GM23338 (cell line): ENCODE results near the gene MAPK8IP2. TPM values are rescaled to one million over a fixed set of nuclear protein-coding genes. Genes with fewer than 3 reads are reported as not detected.

ENCODE experiments used
- ATAC-seq: fragments of 200-7000 bp; cut with Tn5 transposase; 3 replicates; pipeline ENCODE4 v1.9.1; 2020
- DNase-seq: peaks from one replicate; pipeline ENCODE4 v3.0.0-alpha.2; 2015; ENCODE audit warnings: low spot score
- H2AFZ ChIP-seq: fragments of 200-600 bp; sonication (generic); 2 replicates; pipeline ENCODE4 v1.8.0; 2016; ENCODE audit warnings: antibody characterized with exemption, mild to moderate bottlenecking, moderate library complexity
- H3F3A ChIP-seq: fragments of 200-600 bp; sonication (generic); replicated peaks from 2 replicates; pipeline ENCODE4 v1.8.0; 2017; ENCODE audit warnings: antibody characterized with exemption, mixed run types, low read depth
- H3K27ac ChIP-seq: fragments of 200-600 bp; sonication (generic); 2 replicates; pipeline ENCODE4 v1.6.1; 2016; ENCODE audit warnings: low read depth
- H3K27me3 ChIP-seq: fragments of 200-600 bp; sonication (generic); 2 replicates; pipeline ENCODE4 v1.8.0; 2016; ENCODE audit warnings: mild to moderate bottlenecking, mixed run types, moderate library complexity; ENCODE audit not compliant: insufficient read depth
- H3K36me3 ChIP-seq: fragments of 200-600 bp; sonication (generic); 2 replicates; pipeline ENCODE4 v1.8.0; 2016; ENCODE audit warnings: mild to moderate bottlenecking; ENCODE audit not compliant: insufficient read depth
- H3K4me1 ChIP-seq: fragments of 200-600 bp; sonication (generic); 2 replicates; pipeline ENCODE4 v1.8.0; 2016; ENCODE audit warnings: mild to moderate bottlenecking, moderate library complexity; ENCODE audit not compliant: insufficient read depth
- H3K4me2 ChIP-seq: fragments of 200-600 bp; sonication (generic); 2 replicates; pipeline ENCODE4 v1.7.1; 2017; ENCODE audit warnings: mixed run types
- H3K4me3 ChIP-seq: fragments of 200-600 bp; sonication (generic); 2 replicates; pipeline ENCODE4 v1.6.1; 2016; ENCODE audit warnings: mixed run types
- H3K79me2 ChIP-seq: fragments of 200-600 bp; sonication (generic); replicated peaks from 2 replicates; pipeline ENCODE4 v1.8.0; 2017; ENCODE audit warnings: mild to moderate bottlenecking; ENCODE audit not compliant: insufficient read depth
- H3K9me2 ChIP-seq: fragments of 200-600 bp; sonication (generic); 2 replicates; pipeline ENCODE4 v1.8.0; 2017; ENCODE audit not compliant: insufficient read depth
- H4K20me1 ChIP-seq: fragments of 200-600 bp; sonication (generic); replicated peaks from 2 replicates; pipeline ENCODE4 v1.8.0; 2017; ENCODE audit warnings: mild to moderate bottlenecking; ENCODE audit not compliant: insufficient read depth
- H3K27ac Mint-ChIP-seq: 2 replicates; pipeline ENCODE4 v1.8.0; 2020; ENCODE audit warnings: inconsistent platforms, mild to moderate bottlenecking, moderate library complexity, mixed read lengths
- H3K27me3 Mint-ChIP-seq: 3 replicates; pipeline ENCODE4 v1.8.0; 2022; ENCODE audit warnings: low read depth, mild to moderate bottlenecking, moderate library complexity, mixed read lengths, inconsistent platforms; ENCODE audit not compliant: insufficient read depth, poor library complexity
- H3K36me3 Mint-ChIP-seq: 3 replicates; pipeline ENCODE4 v1.8.0; 2021; ENCODE audit warnings: low read depth, mild to moderate bottlenecking, inconsistent platforms, moderate library complexity, mixed read lengths
- H3K4me1 Mint-ChIP-seq: 3 replicates; pipeline ENCODE4 v1.8.0; 2020; ENCODE audit warnings: mild to moderate bottlenecking, inconsistent platforms, mixed read lengths
- H3K4me3 Mint-ChIP-seq: 3 replicates; pipeline ENCODE4 v1.8.0; 2021; ENCODE audit warnings: moderate library complexity, mild to moderate bottlenecking, inconsistent platforms, mixed read lengths
- H3K9me3 Mint-ChIP-seq: 3 replicates; pipeline ENCODE4 v1.8.0; 2020; ENCODE audit warnings: moderate library complexity, mild to moderate bottlenecking, inconsistent platforms, mixed read lengths
- CREB1 ChIP-seq: fragments of 250-450 bp; sonication (Bioruptor Pico); IDR thresholded peaks from 2 replicates; pipeline ENCODE4 v1.5.0; 2020; ENCODE audit warnings: low read depth, mild to moderate bottlenecking, moderate library complexity
- EZH2 ChIP-seq: fragments of 200-600 bp; sonication (generic); IDR thresholded peaks from one replicate; pipeline ENCODE4 v1.8.0; 2017; ENCODE audit warnings: antibody characterized with exemption, mild to moderate bottlenecking, low read depth; ENCODE audit not compliant: unreplicated experiment
- EZH2phosphoT487 ChIP-seq: fragments of 200-600 bp; sonication (generic); IDR thresholded peaks from one replicate; pipeline ENCODE4 v1.8.1; 2018; ENCODE audit warnings: antibody characterized with exemption; ENCODE audit not compliant: unreplicated experiment
- JUNB ChIP-seq: IDR thresholded peaks from one replicate; pipeline ENCODE4 v1.6.1; 2016; ENCODE audit warnings: antibody characterized with exemption; ENCODE audit not compliant: unreplicated experiment
- NANOG ChIP-seq: IDR thresholded peaks from 2 replicates; pipeline ENCODE4 v1.6.1; 2016; ENCODE audit warnings: antibody characterized with exemption, borderline replicate concordance
- POLR2AphosphoS5 ChIP-seq: IDR thresholded peaks from 2 replicates; pipeline ENCODE4 v1.6.1; 2016; ENCODE audit warnings: antibody characterized with exemption, low read depth
- STAT1 ChIP-seq: IDR thresholded peaks from one replicate; pipeline ENCODE4 v1.6.1; 2016; ENCODE audit warnings: antibody characterized with exemption; ENCODE audit not compliant: unreplicated experiment
- ZNF114 ChIP-seq: fragments of 250-450 bp; sonication (Bioruptor Pico); IDR thresholded peaks from 2 replicates; pipeline ENCODE4 v1.5.0; 2020; ENCODE audit warnings: mild to moderate bottlenecking, moderate library complexity
- ZNF331 ChIP-seq: fragments of 250-450 bp; sonication (Bioruptor Pico); IDR thresholded peaks from 2 replicates; pipeline ENCODE4 v1.5.0; 2020; ENCODE audit warnings: low read depth, mild to moderate bottlenecking, moderate library complexity
- polyA plus RNA-seq: library from polyadenylated mRNA; unstranded; fragments of >200 nt; fragmentation: Nextera tagmentation; extraction: Ambion mirVana; gene quantifications from 2 replicates; pipeline ENCODE4 v1.2.1, GENCODE V29; 2016
- total RNA-seq: library from RNA; depleted of rRNA; stranded (reverse); fragments of >200 nt; shearing (Covaris generic); gene quantifications from 2 replicates; pipeline ENCODE4 v1.2.3, GENCODE V29; 2014
- TF ChIP-seq, protein P1 (sequence below): IDR thresholded peaks from one replicate; pipeline ENCODE4 v1.6.1; 2018; ENCODE audit warnings: antibody characterized with exemption; ENCODE audit not compliant: unreplicated experiment
- TF ChIP-seq, protein P2 (sequence below): IDR thresholded peaks from 2 replicates; pipeline ENCODE4 v1.6.1; 2016; ENCODE audit warnings: antibody characterized with exemption
- TF ChIP-seq, protein P3 (sequence below): fragments of 250-450 bp; sonication (Bioruptor Pico); IDR thresholded peaks from 2 replicates; pipeline ENCODE4 v1.5.0; 2020; ENCODE audit warnings: mild to moderate bottlenecking, moderate library complexity
- TF ChIP-seq, protein P4 (sequence below), 2 experiments: fragments of 200-600 bp in 1 of 2; sonication (generic) in 1 of 2; conservative IDR thresholded peaks; 2 replicates each; pipeline versions ENCODE4 v1.5.1 to v1.6.1; 2016 to 2017; ENCODE audit warnings: antibody characterized with exemption in 2 of 2, low read depth in 2 of 2, mild to moderate bottlenecking in 2 of 2, moderate library complexity in 1 of 2

Gene MAPK8IP2
- total and polyA plus RNA-seq, 2 experiments from 2014 or later, result 0.15 to 3.5 TPM

DNA sequence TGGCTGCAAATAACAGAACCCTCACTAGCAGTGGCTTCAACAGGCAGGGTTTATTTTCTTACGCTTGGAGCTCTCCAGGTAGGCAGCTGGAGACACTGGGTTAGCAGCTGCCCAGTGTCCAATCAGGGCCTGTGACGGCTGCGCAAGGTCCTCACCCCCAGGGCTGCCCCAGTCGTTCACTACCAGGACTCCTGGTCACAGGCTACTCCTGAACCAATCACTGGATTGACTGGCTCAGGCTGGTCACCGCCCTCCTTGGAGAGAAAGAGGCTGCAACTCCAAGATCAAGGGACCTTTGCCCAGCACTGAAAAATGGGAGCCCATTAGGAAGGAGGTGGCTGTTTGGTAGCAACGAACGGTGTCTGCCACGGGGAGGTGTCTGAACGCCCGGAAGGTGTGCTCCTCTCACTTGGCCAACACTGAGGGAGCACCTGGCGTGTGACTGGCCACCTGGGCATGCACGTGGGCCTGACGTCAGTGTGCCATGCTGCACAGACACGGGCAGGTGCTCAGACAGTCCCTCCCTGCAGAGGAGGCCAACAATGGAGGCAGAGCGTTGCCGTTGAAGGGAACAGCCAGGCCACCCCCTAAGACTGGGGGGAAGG lies 22.2 kb downstream of the MAPK8IP2 start:
- H3K9me2 ChIP-seq, result no peaks in the 10 kb centered on the region
- no peaks in the 10 kb centered on the region for H3K79me2 ChIP-seq
- Mint-ChIP-seq H3K4me3 (no peak overlapping the region), H3K9me3 (no peaks in the 10 kb centered on the region), H3K27me3 (peaks cover 14% of the 10 kb centered on the region), H3K27ac (no peak overlapping the region), H3K36me3 (no peaks in the 10 kb centered on the region), H3K4me1 (peaks cover 22% of the 10 kb centered on the region)
- H4K20me1 ChIP-seq, result no peaks in the 10 kb centered on the region
- no peak overlapping the region for H2AFZ ChIP-seq
- H3K4me1 ChIP-seq, result peaks cover 9% of the 10 kb centered on the region
- TF ChIP-seq EZH2phosphoT487, result no peak
- no peak for TF ChIP-seq JUNB
- no peak for TF ChIP-seq CREB1 (CRISPR knock-in tag)
- TF ChIP-seq STAT1, result no peak
- TF ChIP-seq, protein P1, sequence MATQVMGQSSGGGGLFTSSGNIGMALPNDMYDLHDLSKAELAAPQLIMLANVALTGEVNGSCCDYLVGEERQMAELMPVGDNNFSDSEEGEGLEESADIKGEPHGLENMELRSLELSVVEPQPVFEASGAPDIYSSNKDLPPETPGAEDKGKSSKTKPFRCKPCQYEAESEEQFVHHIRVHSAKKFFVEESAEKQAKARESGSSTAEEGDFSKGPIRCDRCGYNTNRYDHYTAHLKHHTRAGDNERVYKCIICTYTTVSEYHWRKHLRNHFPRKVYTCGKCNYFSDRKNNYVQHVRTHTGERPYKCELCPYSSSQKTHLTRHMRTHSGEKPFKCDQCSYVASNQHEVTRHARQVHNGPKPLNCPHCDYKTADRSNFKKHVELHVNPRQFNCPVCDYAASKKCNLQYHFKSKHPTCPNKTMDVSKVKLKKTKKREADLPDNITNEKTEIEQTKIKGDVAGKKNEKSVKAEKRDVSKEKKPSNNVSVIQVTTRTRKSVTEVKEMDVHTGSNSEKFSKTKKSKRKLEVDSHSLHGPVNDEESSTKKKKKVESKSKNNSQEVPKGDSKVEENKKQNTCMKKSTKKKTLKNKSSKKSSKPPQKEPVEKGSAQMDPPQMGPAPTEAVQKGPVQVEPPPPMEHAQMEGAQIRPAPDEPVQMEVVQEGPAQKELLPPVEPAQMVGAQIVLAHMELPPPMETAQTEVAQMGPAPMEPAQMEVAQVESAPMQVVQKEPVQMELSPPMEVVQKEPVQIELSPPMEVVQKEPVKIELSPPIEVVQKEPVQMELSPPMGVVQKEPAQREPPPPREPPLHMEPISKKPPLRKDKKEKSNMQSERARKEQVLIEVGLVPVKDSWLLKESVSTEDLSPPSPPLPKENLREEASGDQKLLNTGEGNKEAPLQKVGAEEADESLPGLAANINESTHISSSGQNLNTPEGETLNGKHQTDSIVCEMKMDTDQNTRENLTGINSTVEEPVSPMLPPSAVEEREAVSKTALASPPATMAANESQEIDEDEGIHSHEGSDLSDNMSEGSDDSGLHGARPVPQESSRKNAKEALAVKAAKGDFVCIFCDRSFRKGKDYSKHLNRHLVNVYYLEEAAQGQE, result no peak
- TF ChIP-seq ZNF331 (CRISPR knock-in tag), result no peak
- no peak for TF ChIP-seq ZNF114
- TF ChIP-seq, protein P2, sequence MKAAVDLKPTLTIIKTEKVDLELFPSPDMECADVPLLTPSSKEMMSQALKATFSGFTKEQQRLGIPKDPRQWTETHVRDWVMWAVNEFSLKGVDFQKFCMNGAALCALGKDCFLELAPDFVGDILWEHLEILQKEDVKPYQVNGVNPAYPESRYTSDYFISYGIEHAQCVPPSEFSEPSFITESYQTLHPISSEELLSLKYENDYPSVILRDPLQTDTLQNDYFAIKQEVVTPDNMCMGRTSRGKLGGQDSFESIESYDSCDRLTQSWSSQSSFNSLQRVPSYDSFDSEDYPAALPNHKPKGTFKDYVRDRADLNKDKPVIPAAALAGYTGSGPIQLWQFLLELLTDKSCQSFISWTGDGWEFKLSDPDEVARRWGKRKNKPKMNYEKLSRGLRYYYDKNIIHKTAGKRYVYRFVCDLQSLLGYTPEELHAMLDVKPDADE, result no peak
- TF ChIP-seq, protein P3, sequence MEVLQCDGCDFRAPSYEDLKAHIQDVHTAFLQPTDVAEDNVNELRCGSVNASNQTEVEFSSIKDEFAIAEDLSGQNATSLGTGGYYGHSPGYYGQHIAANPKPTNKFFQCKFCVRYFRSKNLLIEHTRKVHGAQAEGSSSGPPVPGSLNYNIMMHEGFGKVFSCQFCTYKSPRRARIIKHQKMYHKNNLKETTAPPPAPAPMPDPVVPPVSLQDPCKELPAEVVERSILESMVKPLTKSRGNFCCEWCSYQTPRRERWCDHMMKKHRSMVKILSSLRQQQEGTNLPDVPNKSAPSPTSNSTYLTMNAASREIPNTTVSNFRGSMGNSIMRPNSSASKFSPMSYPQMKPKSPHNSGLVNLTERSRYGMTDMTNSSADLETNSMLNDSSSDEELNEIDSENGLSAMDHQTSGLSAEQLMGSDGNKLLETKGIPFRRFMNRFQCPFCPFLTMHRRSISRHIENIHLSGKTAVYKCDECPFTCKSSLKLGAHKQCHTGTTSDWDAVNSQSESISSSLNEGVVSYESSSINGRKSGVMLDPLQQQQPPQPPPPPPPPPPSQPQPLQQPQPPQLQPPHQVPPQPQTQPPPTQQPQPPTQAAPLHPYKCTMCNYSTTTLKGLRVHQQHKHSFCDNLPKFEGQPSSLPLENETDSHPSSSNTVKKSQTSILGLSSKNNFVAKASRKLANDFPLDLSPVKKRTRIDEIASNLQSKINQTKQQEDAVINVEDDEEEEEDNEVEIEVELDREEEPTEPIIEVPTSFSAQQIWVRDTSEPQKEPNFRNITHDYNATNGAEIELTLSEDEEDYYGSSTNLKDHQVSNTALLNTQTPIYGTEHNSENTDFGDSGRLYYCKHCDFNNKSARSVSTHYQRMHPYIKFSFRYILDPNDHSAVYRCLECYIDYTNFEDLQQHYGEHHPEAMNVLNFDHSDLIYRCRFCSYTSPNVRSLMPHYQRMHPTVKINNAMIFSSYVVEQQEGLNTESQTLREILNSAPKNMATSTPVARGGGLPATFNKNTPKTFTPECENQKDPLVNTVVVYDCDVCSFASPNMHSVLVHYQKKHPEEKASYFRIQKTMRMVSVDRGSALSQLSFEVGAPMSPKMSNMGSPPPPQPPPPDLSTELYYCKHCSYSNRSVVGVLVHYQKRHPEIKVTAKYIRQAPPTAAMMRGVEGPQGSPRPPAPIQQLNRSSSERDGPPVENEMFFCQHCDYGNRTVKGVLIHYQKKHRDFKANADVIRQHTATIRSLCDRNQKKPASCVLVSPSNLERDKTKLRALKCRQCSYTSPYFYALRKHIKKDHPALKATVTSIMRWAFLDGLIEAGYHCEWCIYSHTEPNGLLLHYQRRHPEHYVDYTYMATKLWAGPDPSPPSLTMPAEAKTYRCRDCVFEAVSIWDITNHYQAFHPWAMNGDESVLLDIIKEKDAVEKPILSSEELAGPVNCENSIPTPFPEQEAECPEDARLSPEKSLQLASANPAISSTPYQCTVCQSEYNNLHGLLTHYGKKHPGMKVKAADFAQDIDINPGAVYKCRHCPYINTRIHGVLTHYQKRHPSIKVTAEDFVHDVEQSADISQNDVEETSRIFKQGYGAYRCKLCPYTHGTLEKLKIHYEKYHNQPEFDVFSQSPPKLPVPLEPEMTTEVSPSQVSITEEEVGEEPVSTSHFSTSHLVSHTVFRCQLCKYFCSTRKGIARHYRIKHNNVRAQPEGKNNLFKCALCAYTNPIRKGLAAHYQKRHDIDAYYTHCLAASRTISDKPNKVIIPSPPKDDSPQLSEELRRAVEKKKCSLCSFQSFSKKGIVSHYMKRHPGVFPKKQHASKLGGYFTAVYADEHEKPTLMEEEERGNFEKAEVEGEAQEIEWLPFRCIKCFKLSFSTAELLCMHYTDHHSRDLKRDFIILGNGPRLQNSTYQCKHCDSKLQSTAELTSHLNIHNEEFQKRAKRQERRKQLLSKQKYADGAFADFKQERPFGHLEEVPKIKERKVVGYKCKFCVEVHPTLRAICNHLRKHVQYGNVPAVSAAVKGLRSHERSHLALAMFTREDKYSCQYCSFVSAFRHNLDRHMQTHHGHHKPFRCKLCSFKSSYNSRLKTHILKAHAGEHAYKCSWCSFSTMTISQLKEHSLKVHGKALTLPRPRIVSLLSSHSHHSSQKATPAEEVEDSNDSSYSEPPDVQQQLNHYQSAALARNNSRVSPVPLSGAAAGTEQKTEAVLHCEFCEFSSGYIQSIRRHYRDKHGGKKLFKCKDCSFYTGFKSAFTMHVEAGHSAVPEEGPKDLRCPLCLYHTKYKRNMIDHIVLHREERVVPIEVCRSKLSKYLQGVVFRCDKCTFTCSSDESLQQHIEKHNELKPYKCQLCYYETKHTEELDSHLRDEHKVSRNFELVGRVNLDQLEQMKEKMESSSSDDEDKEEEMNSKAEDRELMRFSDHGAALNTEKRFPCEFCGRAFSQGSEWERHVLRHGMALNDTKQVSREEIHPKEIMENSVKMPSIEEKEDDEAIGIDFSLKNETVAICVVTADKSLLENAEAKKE (CRISPR knock-in tag), result no peak
- no peak for TF ChIP-seq POLR2AphosphoS5
- TF ChIP-seq EZH2, result no peak
- TF ChIP-seq NANOG, result no peak
- TF ChIP-seq, protein P4, sequence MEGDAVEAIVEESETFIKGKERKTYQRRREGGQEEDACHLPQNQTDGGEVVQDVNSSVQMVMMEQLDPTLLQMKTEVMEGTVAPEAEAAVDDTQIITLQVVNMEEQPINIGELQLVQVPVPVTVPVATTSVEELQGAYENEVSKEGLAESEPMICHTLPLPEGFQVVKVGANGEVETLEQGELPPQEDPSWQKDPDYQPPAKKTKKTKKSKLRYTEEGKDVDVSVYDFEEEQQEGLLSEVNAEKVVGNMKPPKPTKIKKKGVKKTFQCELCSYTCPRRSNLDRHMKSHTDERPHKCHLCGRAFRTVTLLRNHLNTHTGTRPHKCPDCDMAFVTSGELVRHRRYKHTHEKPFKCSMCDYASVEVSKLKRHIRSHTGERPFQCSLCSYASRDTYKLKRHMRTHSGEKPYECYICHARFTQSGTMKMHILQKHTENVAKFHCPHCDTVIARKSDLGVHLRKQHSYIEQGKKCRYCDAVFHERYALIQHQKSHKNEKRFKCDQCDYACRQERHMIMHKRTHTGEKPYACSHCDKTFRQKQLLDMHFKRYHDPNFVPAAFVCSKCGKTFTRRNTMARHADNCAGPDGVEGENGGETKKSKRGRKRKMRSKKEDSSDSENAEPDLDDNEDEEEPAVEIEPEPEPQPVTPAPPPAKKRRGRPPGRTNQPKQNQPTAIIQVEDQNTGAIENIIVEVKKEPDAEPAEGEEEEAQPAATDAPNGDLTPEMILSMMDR (conservative IDR thresholded peaks at IDR 0.05; ENCODE audit: low read depth in 2 of 2), result no peak
- H3K27ac ChIP-seq, result no peak overlapping the region
- DNase-seq (no peak), ATAC-seq (peak; percentile 5; the same call in 1 of the 3 replicates)
- H3F3A ChIP-seq, result 0 out of 2 replicates have a peak, but pooled peaks cover 5% of the 10 kb centered on the region
- H3K36me3 ChIP-seq, result no peaks in the 10 kb centered on the region
- H3K27me3 ChIP-seq, result peaks cover 9% of the 10 kb centered on the region; the same call in 1 of the 2 replicates
- no peak overlapping the region for H3K4me2 ChIP-seq
- no peak overlapping the region for H3K4me3 ChIP-seq
